ENCODE results near the gene TSPAN8. TPM values are rescaled to one million over a fixed set of nuclear protein-coding genes. Genes with fewer than 3 reads are reported as not detected.

The TSPAN8 gene
- total and polyA plus RNA-seq, 9 of the 15 experiments (the other 6 are each of a cell fraction or from before 2014, with no cell fraction given) = 0.11 to 0.55 (median 0.25) TPM; not detected in 2

DNA sequence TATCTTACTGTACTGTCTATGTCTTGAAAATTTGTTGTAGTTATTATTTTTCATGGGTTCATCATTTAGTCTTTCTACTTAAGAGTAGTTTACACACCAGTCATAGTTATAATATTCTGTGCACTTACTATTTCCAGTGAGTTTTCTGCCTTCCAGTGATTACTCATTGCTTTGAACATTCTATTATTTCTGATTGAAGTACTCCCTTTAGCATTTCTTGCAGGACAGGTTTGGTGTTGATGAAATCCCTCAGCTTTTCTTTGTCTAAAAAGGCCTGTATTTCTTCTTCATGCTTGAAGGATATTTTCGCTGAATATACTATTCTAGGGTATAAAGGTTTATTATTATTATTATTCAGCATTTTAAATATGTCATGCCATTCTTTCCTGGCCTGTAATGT is 66.8 kb downstream of the TSPAN8 start:
- ChIA-PET CTCF (ENCODE audit: low intra/inter-chr PET ratio) (no interaction called here), POLR2A (no interaction called here)
- H3K9me3 ChIP-seq (replicated peaks; ENCODE audit: control insufficient read depth, insufficient read depth, low read depth, low read length) = no peaks in the 10 kb centered on the region
- H3K27me3 ChIP-seq (ENCODE audit: control insufficient read depth in 2 of 2, insufficient read depth in 2 of 2, low read length in 2 of 2) = no peaks in the 10 kb centered on the region
- no peaks in the 10 kb centered on the region for H3K9me1 ChIP-seq (ENCODE audit: control insufficient read depth, insufficient read depth, low read length)
- intact Hi-C loops (cut with micrococcal nuclease) = no loop called here
- H3K4me1 ChIP-seq (replicated peaks in 1 of 2; ENCODE audit: control insufficient read depth in 2 of 2, insufficient read depth in 2 of 2, low read length in 2 of 2) = no peaks in the 10 kb centered on the region
- H3K79me2 ChIP-seq (ENCODE audit: control insufficient read depth, insufficient read depth, low read length) = no peaks in the 10 kb centered on the region
- no TSS peak for BruUV-seq (replicated peaks)
- WGBS (ENCODE audit: insufficient coverage, low coverage, missing lambda C conversion rate) = 0% methylated on average over 1 of the region's 1 CpG
- H3K36me3 ChIP-seq (ENCODE audit: control insufficient read depth, insufficient read depth, low read length) = no peaks in the 10 kb centered on the region
- H3K9ac ChIP-seq (ENCODE audit: insufficient read depth in 1 of 2, low read depth in 2 of 2, low read length in 2 of 2) = no peak overlapping the region
- no peak overlapping the region for H3K27ac ChIP-seq (ENCODE audit: extremely low read depth, low read depth, low read length)
- no peak for TF ChIP-seq ZNF217 (CRISPR knock-in tag; IDR thresholded peaks at IDR 0.05)
- TF ChIP-seq ZNF431 (CRISPR knock-in tag; IDR thresholded peaks at IDR 0.05) = no peak
- no peak for TF ChIP-seq GTF2A2 (tag; IDR thresholded peaks at IDR 0.05)
- TF ChIP-seq LEF1 (IDR thresholded peaks at IDR 0.05) = no peak
- TF ChIP-seq ARID1B (IDR thresholded peaks at IDR 0.05) = no peak
- TF ChIP-seq SMARCA4 (IDR thresholded peaks at IDR 0.05) = no peak
- TF ChIP-seq ZBTB49 (CRISPR knock-in tag; IDR thresholded peaks at IDR 0.05; ENCODE audit: borderline replicate concordance) = no peak
- no peak for TF ChIP-seq KAT2B (IDR thresholded peaks at IDR 0.05; ENCODE audit: low read depth, low read length)
- no peak for TF ChIP-seq CBX5 (IDR thresholded peaks at IDR 0.05; ENCODE audit: borderline replicate concordance, low read depth)
- TF ChIP-seq ZNF224 (CRISPR knock-in tag; IDR thresholded peaks at IDR 0.05) = no peak
- TF ChIP-seq ZKSCAN1 (IDR thresholded peaks at IDR 0.05; ENCODE audit: low read depth, low read length) = no peak
- no peak for TF ChIP-seq ELF4 (CRISPR knock-in tag; IDR thresholded peaks at IDR 0.05)
- TF ChIP-seq TSC22D4 (tag; IDR thresholded peaks at IDR 0.05) = no peak
- TF ChIP-seq CUX1 (CRISPR knock-in tag; IDR thresholded peaks at IDR 0.05) = no peak
- no peak for TF ChIP-seq TARDBP (IDR thresholded peaks at IDR 0.05)
- TF ChIP-seq FOS (IDR thresholded peaks at IDR 0.05; ENCODE audit: extremely low read depth, insufficient read length) = no peak
- TF ChIP-seq, protein P1, sequence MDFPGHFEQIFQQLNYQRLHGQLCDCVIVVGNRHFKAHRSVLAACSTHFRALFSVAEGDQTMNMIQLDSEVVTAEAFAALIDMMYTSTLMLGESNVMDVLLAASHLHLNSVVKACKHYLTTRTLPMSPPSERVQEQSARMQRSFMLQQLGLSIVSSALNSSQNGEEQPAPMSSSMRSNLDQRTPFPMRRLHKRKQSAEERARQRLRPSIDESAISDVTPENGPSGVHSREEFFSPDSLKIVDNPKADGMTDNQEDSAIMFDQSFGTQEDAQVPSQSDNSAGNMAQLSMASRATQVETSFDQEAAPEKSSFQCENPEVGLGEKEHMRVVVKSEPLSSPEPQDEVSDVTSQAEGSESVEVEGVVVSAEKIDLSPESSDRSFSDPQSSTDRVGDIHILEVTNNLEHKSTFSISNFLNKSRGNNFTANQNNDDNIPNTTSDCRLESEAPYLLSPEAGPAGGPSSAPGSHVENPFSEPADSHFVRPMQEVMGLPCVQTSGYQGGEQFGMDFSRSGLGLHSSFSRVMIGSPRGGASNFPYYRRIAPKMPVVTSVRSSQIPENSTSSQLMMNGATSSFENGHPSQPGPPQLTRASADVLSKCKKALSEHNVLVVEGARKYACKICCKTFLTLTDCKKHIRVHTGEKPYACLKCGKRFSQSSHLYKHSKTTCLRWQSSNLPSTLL (IDR thresholded peaks at IDR 0.05) = no peak
- no peaks in the 10 kb centered on the region for H4K20me1 ChIP-seq (replicated peaks; ENCODE audit: control insufficient read depth, insufficient read depth, low read length)
- no peak for ATAC-seq
- H3K4me2 ChIP-seq (ENCODE audit: insufficient read depth, low read length) = no peak overlapping the region
- no peak overlapping the region for H3K4me3 ChIP-seq
- no peak for DNase-seq (ENCODE audit: extremely low read depth in 1 of 4, low spot score in 3 of 4)
- no peak overlapping the region for H2AFZ ChIP-seq (ENCODE audit: low read depth, low read length)
- in situ Hi-C loops (cut with MboI) = no loop called here
- FAIRE-seq = no peak
